ENCODE results near the gene BCL2L15. TPM values are rescaled to one million over a fixed set of nuclear protein-coding genes. Genes with fewer than 3 reads are reported as not detected.

Gene BCL2L15
- total RNA-seq, 2 donors from 2014 or later, result 0.08 TPM; not detected in 1

DNA sequence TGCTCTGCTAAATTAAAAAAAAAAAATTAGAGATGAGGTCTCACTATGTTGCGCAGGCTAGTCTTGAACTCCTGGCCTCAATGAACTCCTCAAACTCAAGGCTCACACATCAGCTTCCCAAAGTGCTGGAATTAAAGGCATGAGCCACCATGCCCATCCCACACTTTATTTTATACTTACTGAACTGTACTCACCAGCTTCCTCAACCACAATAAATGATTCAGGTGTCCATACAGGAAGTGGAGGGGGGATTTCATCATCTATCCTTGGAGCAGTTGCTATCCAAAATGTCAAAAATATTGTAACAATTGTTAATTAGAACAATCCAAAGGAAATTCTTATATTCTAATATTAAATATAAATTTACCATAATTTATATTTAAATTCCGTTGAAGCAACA lies 52.7 kb downstream of the BCL2L15 start:
- no peak for DNase-seq (ENCODE audit: low spot score)
- Histone ChIP-seq H3K4me1 (no peaks in the 10 kb centered on the region), H3K36me3 (no peaks in the 10 kb centered on the region), H3K4me3 (no peak overlapping the region), H3K27me3 (no peaks in the 10 kb centered on the region), H3K27ac (no peak overlapping the region), H3K9me3 (no peaks in the 10 kb centered on the region)
- TF ChIP-seq, protein P1, sequence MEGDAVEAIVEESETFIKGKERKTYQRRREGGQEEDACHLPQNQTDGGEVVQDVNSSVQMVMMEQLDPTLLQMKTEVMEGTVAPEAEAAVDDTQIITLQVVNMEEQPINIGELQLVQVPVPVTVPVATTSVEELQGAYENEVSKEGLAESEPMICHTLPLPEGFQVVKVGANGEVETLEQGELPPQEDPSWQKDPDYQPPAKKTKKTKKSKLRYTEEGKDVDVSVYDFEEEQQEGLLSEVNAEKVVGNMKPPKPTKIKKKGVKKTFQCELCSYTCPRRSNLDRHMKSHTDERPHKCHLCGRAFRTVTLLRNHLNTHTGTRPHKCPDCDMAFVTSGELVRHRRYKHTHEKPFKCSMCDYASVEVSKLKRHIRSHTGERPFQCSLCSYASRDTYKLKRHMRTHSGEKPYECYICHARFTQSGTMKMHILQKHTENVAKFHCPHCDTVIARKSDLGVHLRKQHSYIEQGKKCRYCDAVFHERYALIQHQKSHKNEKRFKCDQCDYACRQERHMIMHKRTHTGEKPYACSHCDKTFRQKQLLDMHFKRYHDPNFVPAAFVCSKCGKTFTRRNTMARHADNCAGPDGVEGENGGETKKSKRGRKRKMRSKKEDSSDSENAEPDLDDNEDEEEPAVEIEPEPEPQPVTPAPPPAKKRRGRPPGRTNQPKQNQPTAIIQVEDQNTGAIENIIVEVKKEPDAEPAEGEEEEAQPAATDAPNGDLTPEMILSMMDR (IDR thresholded peaks at IDR 0.05), result no peak

Other genes with a start within 250 kb of the BCL2L15 start
- gene PHTF1, start 128.1 kb downstream of the BCL2L15 start, total RNA-seq, result 10 to 100 TPM in 1 of 2 donors, 1 to 10 TPM in 1; 8.6 to 12.4 TPM
- gene RSBN1, start 75.1 kb downstream of the BCL2L15 start, total RNA-seq, result 10 to 100 TPM in 1 of 2 donors, 1 to 10 TPM in 1; 9.6 to 13.9 TPM
- 1 to 10 TPM in 1 of 2 donors, under 1 TPM in 1; 0.33 to 2.0 TPM for gene PTPN22, start 15.9 kb downstream of the BCL2L15 start, total RNA-seq
- gene AP4B1, start 17.2 kb upstream of the BCL2L15 start, total RNA-seq, result 1 to 10 TPM; 8.3 to 9.6 TPM
- gene DCLRE1B, start 17.7 kb upstream of the BCL2L15 start, total RNA-seq, result 1 to 10 TPM; 1.4 to 2.4 TPM
- 10 to 100 TPM; 50.1 to 58.1 TPM for gene HIPK1, start 41.7 kb upstream of the BCL2L15 start, total RNA-seq
- gene OLFML3, start 91.9 kb upstream of the BCL2L15 start, total RNA-seq, result 10 to 100 TPM; 22.4 to 28.6 TPM